ENCODE results near the gene FTSJ1.

GRCh38 chrX:48475296-48475695 lies 703 bp upstream of the FTSJ1 start:
- no peak for TF ChIP-seq BHLHE40 (IDR thresholded peaks at IDR 0.05; ENCODE audit: low read depth, low read length)
- TF ChIP-seq POLR2A (IDR thresholded peaks at IDR 0.05; ENCODE audit: low read depth, low read length), result no peak
- TF ChIP-seq, protein P1, sequence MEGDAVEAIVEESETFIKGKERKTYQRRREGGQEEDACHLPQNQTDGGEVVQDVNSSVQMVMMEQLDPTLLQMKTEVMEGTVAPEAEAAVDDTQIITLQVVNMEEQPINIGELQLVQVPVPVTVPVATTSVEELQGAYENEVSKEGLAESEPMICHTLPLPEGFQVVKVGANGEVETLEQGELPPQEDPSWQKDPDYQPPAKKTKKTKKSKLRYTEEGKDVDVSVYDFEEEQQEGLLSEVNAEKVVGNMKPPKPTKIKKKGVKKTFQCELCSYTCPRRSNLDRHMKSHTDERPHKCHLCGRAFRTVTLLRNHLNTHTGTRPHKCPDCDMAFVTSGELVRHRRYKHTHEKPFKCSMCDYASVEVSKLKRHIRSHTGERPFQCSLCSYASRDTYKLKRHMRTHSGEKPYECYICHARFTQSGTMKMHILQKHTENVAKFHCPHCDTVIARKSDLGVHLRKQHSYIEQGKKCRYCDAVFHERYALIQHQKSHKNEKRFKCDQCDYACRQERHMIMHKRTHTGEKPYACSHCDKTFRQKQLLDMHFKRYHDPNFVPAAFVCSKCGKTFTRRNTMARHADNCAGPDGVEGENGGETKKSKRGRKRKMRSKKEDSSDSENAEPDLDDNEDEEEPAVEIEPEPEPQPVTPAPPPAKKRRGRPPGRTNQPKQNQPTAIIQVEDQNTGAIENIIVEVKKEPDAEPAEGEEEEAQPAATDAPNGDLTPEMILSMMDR (conservative IDR thresholded peaks at IDR 0.05; ENCODE audit: low read depth, low read length), result no peak
- TF ChIP-seq, protein P2, sequence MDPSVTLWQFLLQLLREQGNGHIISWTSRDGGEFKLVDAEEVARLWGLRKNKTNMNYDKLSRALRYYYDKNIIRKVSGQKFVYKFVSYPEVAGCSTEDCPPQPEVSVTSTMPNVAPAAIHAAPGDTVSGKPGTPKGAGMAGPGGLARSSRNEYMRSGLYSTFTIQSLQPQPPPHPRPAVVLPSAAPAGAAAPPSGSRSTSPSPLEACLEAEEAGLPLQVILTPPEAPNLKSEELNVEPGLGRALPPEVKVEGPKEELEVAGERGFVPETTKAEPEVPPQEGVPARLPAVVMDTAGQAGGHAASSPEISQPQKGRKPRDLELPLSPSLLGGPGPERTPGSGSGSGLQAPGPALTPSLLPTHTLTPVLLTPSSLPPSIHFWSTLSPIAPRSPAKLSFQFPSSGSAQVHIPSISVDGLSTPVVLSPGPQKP (IDR thresholded peaks at IDR 0.05; ENCODE audit: borderline replicate concordance, low read depth, low read length), result no peak
- TF ChIP-seq RFX5 (IDR thresholded peaks at IDR 0.05; ENCODE audit: low read depth, low read length), result no peak
